ENCODE measurements around the gene KPNA1. TPM values are rescaled to one million over a fixed set of nuclear protein-coding genes. Genes with fewer than 3 reads are reported as not detected.

Gene KPNA1
- total and polyA plus RNA-seq, 2 of the 13 experiments (the other 11 are each of a cell fraction or from before 2014, with no cell fraction given) = 15.4 to 30.0 TPM

- TF ChIP-seq PCBP2 (optimal IDR thresholded peaks at IDR 0.05; ENCODE audit: low read depth, low read length, poor library complexity, severe bottlenecking) (peak; percentile 4), CEBPB (IDR thresholded peaks at IDR 0.05; ENCODE audit: borderline replicate concordance, low read depth, low read length) (no peak), MXD3 (CRISPR knock-in tag; IDR thresholded peaks at IDR 0.05) (peak; percentile 83), GFI1 (CRISPR knock-in tag; IDR thresholded peaks at IDR 0.05; ENCODE audit: borderline replicate concordance) (no peak; the same call in 1 of the 2 replicates), EP300 (IDR thresholded peaks at IDR 0.05; ENCODE audit: low read depth in 2 of 2, low read length in 2 of 2) (peak in 1 of 2 experiments; percentile 27; a peak in 2 of 4 replicates), EP300 (CRISPR knock-in tag; IDR thresholded peaks at IDR 0.05; ENCODE audit: borderline replicate concordance) (no peak), SIN3A (IDR thresholded peaks at IDR 0.05; ENCODE audit: borderline replicate concordance, low read depth, low read length) (peak; percentile 66; the same call in 1 of the 2 replicates), HBP1 (CRISPR knock-in tag; IDR thresholded peaks at IDR 0.05; ENCODE audit: low read depth) (no peak; the same call in 1 of the 2 replicates), ARID4A (CRISPR knock-in tag; IDR thresholded peaks at IDR 0.05; ENCODE audit: borderline replicate concordance) (peak; percentile 76; the same call in 1 of the 2 replicates), MEIS1 (CRISPR knock-in tag; IDR thresholded peaks at IDR 0.05; ENCODE audit: borderline replicate concordance) (peak; percentile 83; the same call in 1 of the 2 replicates), YEATS4 (CRISPR knock-in tag; IDR thresholded peaks at IDR 0.05; ENCODE audit: borderline replicate concordance) (peak; percentile 85), ZBTB20 (CRISPR knock-in tag; IDR thresholded peaks at IDR 0.05; ENCODE audit: borderline replicate concordance, low read depth) (peak; percentile 68; the same call in 1 of the 2 replicates), ZBTB25 (CRISPR knock-in tag; IDR thresholded peaks at IDR 0.05) (0 out of 2 replicates have a peak, but pooled peaks have one; percentile 13), KDM5B (CRISPR knock-in tag; IDR thresholded peaks at IDR 0.05; ENCODE audit: borderline replicate concordance) (peak; percentile 95), HNRNPUL1 (IDR thresholded peaks at IDR 0.05; ENCODE audit: low read depth, low read length) (no peak), REPIN1 (CRISPR knock-in tag; IDR thresholded peaks at IDR 0.05; ENCODE audit: borderline replicate concordance, low read depth) (peak; percentile 96)
- TF ChIP-seq, protein P1, sequence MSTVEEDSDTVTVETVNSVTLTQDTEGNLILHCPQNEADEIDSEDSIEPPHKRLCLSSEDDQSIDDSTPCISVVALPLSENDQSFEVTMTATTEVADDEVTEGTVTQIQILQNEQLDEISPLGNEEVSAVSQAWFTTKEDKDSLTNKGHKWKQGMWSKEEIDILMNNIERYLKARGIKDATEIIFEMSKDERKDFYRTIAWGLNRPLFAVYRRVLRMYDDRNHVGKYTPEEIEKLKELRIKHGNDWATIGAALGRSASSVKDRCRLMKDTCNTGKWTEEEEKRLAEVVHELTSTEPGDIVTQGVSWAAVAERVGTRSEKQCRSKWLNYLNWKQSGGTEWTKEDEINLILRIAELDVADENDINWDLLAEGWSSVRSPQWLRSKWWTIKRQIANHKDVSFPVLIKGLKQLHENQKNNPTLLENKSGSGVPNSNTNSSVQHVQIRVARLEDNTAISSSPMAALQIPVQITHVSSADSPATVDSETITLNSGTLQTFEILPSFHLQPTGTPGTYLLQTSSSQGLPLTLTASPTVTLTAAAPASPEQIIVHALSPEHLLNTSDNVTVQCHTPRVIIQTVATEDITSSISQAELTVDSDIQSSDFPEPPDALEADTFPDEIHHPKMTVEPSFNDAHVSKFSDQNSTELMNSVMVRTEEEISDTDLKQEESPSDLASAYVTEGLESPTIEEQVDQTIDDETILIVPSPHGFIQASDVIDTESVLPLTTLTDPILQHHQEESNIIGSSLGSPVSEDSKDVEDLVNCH (CRISPR knock-in tag; IDR thresholded peaks at IDR 0.05) = 0 out of 2 replicates have a peak, but pooled peaks have one; percentile 64
Observed at GRCh38 chr3:122382888-122383666, 131.7 kb downstream of the KPNA1 start, which contains the start of gene MIX23 (continued).

Data from HepG2 (cell line).